ENCODE data around the gene DUSP16.

The DUSP16 gene

GRCh38 chr12:12436831-12437345, 125.8 kb downstream of the DUSP16 start:
- no peak for DNase-seq

GRCh38 chr12:12433203-12433731, 129.4 kb downstream of the DUSP16 start:
- no peak for DNase-seq

GRCh38 chr12:12432364-12432763, 130.3 kb downstream of the DUSP16 start:
- DNase-seq, result no peak

- DNase-seq, result no peak
Observed at GRCh38 chr12:12428961-12429657, 133.6 kb downstream of the DUSP16 start.

- no peak for DNase-seq
Observed at GRCh38 chr12:12428047-12428446, 134.6 kb downstream of the DUSP16 start.

GRCh38 chr12:12427568-12427967, 135.1 kb downstream of the DUSP16 start:
- DNase-seq, result no peak

- DNase-seq, result no peak
Observed at GRCh38 chr12:12425616-12426015, 137.0 kb downstream of the DUSP16 start.

GRCh38 chr12:12425001-12425400, 137.7 kb downstream of the DUSP16 start:
- DNase-seq, result no peak

All from activated CD4-positive, alpha-beta T cell treated with anti-CD3 and anti-CD28 coated beads for 4 hours (primary cell).